Prostate gland (tissue), 2 donors: Measurements from ENCODE around the gene SMIM5. TPM values are rescaled to one million over a fixed set of nuclear protein-coding genes. Genes with fewer than 3 reads are reported as not detected.
A peak's percentile ranks its signal among the peaks of the same experiment; 100 is the strongest.

Experiments
- DNase-seq: peaks from one replicate; pipeline ENCODE4 v3.0.0-alpha.2; 2019; ENCODE audit warnings: low spot score
- H3K27ac ChIP-seq, 2 donors: fragments of 200-600 bp; sonication (generic); 2 replicates each; pipeline ENCODE4 v1.5.1; 2017 to 2019
- H3K27me3 ChIP-seq: fragments of 200-600 bp; sonication (generic); replicated peaks from 2 replicates; pipeline ENCODE4 v1.5.1; 2019; ENCODE audit not compliant: insufficient read depth
- H3K36me3 ChIP-seq, 2 donors: fragments of 200-600 bp; sonication (generic); 1 replicate in 1 of 2; 2 replicates in 1 of 2; pipeline versions ENCODE4 v1.5.1 to v1.8.1; 2017 to 2019
- H3K4me1 ChIP-seq: fragments of 200-600 bp; sonication (generic); replicated peaks from 2 replicates; pipeline ENCODE4 v1.5.1; 2019
- H3K4me3 ChIP-seq, 2 donors: fragments of 200-600 bp; sonication (generic); 2 replicates each; pipeline ENCODE4 v1.5.1; 2017 to 2019
- H3K9me3 ChIP-seq: fragments of 200-600 bp; sonication (generic); 2 replicates; pipeline ENCODE4 v1.5.1; 2017
- POLR2A ChIP-seq: fragments of 450-650 bp; IDR thresholded peaks from one replicate; pipeline ENCODE4 v1.6.1; 2016; ENCODE audit warnings: antibody characterized with exemption, mild to moderate bottlenecking
- POLR2AphosphoS5 ChIP-seq: sonication (generic); formaldehyde crosslinking; IDR thresholded peaks from one replicate; pipeline ENCODE4 v1.6.1; 2017; ENCODE audit warnings: antibody characterized with exemption
- WGBS: methylation state at CpG from one replicate; pipeline ENCODE4 v1.1.5; 2018; 5-methylcytosine and 5-hydroxymethylcytosine counted together
- intact Hi-C: fragments of 100-400 bp; cut with DNase I; formaldehyde crosslinking; loops from one replicate; pipeline ENCODE4 v1.14.2; 2022
- total RNA-seq, 2 donors: library from RNA; depleted of rRNA; stranded (reverse); fragments of >200 nt; gene quantifications; one replicate each; pipeline ENCODE4 v1.1.0, GENCODE V29; 2016
- TF ChIP-seq, protein P1 (sequence below), 4 experiments: fragments of 200-600 bp in 2 of 4; fragments of 450-650 bp in 2 of 4; sonication (generic) in 2 of 4; IDR thresholded peaks; 1 replicate in 3 of 4; 2 replicates in 1 of 4; pipeline ENCODE4 v1.5.1; 2016 to 2019; ENCODE audit warnings: antibody characterized with exemption in 4 of 4, mild to moderate bottlenecking in 2 of 4, moderate library complexity in 2 of 4

The SMIM5 gene
- total RNA-seq, 2 donors from 2014 or later: 0.27 to 4.1 TPM

DNA sequence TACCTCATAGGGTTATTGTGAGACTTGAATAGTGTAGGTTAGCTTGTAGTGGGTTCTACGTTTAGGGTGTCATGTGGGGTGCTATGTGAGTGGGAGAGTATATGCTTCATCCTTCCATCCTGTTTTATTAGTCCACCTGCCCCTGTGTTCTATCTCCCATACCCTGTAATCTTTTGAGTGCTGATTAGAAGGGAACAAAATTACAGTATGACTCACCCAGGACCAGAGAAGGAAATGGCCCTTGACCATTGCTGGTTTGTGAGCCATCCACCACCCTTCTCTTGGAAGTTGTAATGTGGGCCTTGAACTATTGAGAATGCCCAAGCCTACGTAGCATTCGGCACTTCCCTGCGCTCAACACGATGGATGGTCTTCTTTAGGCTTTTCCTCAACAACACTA is 51.0 kb downstream of the SMIM5 start:
- 92% methylated on average over 5 of the region's 5 CpGs for WGBS
- Histone ChIP-seq H3K27me3 (no peaks in the 10 kb centered on the region), H3K36me3 (no peaks in the 10 kb centered on the region), H3K4me3 (no peak overlapping the region), H3K27ac (peak overlapping the region; percentile 41 to 65), H3K9me3 (no peaks in the 10 kb centered on the region), H3K4me1 (peaks cover 17% of the 10 kb centered on the region)
- no peak for DNase-seq
- TF ChIP-seq, protein P1, sequence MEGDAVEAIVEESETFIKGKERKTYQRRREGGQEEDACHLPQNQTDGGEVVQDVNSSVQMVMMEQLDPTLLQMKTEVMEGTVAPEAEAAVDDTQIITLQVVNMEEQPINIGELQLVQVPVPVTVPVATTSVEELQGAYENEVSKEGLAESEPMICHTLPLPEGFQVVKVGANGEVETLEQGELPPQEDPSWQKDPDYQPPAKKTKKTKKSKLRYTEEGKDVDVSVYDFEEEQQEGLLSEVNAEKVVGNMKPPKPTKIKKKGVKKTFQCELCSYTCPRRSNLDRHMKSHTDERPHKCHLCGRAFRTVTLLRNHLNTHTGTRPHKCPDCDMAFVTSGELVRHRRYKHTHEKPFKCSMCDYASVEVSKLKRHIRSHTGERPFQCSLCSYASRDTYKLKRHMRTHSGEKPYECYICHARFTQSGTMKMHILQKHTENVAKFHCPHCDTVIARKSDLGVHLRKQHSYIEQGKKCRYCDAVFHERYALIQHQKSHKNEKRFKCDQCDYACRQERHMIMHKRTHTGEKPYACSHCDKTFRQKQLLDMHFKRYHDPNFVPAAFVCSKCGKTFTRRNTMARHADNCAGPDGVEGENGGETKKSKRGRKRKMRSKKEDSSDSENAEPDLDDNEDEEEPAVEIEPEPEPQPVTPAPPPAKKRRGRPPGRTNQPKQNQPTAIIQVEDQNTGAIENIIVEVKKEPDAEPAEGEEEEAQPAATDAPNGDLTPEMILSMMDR (IDR thresholded peaks at IDR 0.05): no peak
- TF ChIP-seq POLR2A (no peak), POLR2AphosphoS5 (no peak)
- intact Hi-C loops: no loop called here

- peaks cover 14% of the 10 kb centered on the region for H3K4me1 ChIP-seq
- H3K27ac ChIP-seq: peak overlapping the region; percentile 65
- no peaks in the 10 kb centered on the region for H3K9me3 ChIP-seq
- DNase-seq: peak; percentile 87
- H3K27me3 ChIP-seq: no peaks in the 10 kb centered on the region
- H3K4me3 ChIP-seq: no peak overlapping the region
- WGBS: 51% methylated on average over 7 of the region's 7 CpGs
- TF ChIP-seq POLR2AphosphoS5 (peak; percentile 85), POLR2A (no peak)
- TF ChIP-seq, protein P1 (IDR thresholded peaks at IDR 0.05): no peak
- intact Hi-C loops: no loop called here
- H3K36me3 ChIP-seq: no peaks in the 10 kb centered on the region
Measured at GRCh38 chr17:75684924-75685323, 51.7 kb downstream of the SMIM5 start.

- no peaks in the 10 kb centered on the region for H3K9me3 ChIP-seq
- DNase-seq: no peak
- H3K27ac ChIP-seq: peak overlapping the region; percentile 65
- no peaks in the 10 kb centered on the region for H3K27me3 ChIP-seq
- WGBS: 50% methylated on average over 3 of the region's 3 CpGs
- H3K4me1 ChIP-seq: peaks cover 9% of the 10 kb centered on the region
- TF ChIP-seq POLR2A: no peak
- TF ChIP-seq, protein P1 (IDR thresholded peaks at IDR 0.05): no peak
- no peak for TF ChIP-seq POLR2AphosphoS5
- no peaks in the 10 kb centered on the region for H3K36me3 ChIP-seq
- no peak overlapping the region for H3K4me3 ChIP-seq
- intact Hi-C loops: no loop called here
Measured at GRCh38 chr17:75685499-75685898, 52.3 kb downstream of the SMIM5 start.

DNA sequence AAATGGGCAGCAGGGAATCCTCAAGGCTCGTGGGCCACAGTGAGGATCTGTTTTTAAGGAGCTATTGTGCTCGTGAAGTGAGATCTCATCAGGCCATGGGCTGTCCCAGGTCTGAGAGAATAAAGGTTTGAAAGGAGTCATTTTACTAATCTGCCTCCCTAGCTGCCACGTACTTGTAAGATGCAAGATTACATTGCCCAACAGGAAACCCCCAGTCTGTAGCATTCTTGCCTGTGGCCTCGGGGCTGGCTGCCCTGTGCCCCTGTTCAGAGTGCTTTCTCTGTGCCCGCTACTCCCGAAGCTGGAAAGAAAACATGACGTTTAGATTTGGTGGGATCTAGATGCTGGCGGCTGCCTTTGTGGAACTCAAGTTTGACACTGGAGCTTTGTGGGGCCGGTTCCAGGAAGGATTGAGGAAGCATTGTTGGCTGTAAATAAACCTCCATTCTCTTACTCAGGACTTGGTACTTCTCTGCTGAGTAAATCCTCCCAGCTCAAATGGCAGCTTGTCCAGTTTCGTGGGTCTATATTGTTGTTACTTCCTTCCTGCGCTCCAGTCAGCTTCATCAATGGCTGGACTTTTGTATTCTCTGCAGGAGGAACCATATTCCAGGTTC is 55.1 kb downstream of the SMIM5 start:
- H3K4me1 ChIP-seq: peaks cover 20% of the 10 kb centered on the region
- no peak for DNase-seq
- H3K27me3 ChIP-seq: no peaks in the 10 kb centered on the region
- no peak overlapping the region for H3K4me3 ChIP-seq
- 48% methylated on average over 11 of the region's 11 CpGs for WGBS
- intact Hi-C loops: no loop called here
- TF ChIP-seq POLR2A: no peak
- TF ChIP-seq, protein P1 (IDR thresholded peaks at IDR 0.05): no peak
- peak; percentile 21 for TF ChIP-seq POLR2AphosphoS5
- no peaks in the 10 kb centered on the region for H3K9me3 ChIP-seq
- peak overlapping the region; percentile 49 to 90 for H3K27ac ChIP-seq
- H3K36me3 ChIP-seq: no peaks in the 10 kb centered on the region

GRCh38 chr17:75689441-75689873 is 56.2 kb downstream of the SMIM5 start:
- no peaks in the 10 kb centered on the region for H3K27me3 ChIP-seq
- intact Hi-C loops: no loop called here
- peaks cover 31% of the 10 kb centered on the region for H3K4me1 ChIP-seq
- TF ChIP-seq, protein P1 (IDR thresholded peaks at IDR 0.05): no peak
- peak; percentile 29 for TF ChIP-seq POLR2A
- peak; percentile 21 for TF ChIP-seq POLR2AphosphoS5
- no peaks in the 10 kb centered on the region for H3K36me3 ChIP-seq
- DNase-seq: no peak
- H3K4me3 ChIP-seq: no peak overlapping the region
- 57% methylated on average over 6 of the region's 6 CpGs for WGBS
- H3K27ac ChIP-seq: peak overlapping the region; percentile 54 to 90
- no peaks in the 10 kb centered on the region for H3K9me3 ChIP-seq
